Adipocyte (in vitro differentiated cells): ENCODE data around the gene EPHA10.

Source experiments
- DNase-seq: peaks from one replicate; pipeline ENCODE4 v3.0.0-alpha.2; 2015; ENCODE audit warnings: low read depth
- H3K27me3 ChIP-seq: replicated peaks from 2 replicates; pipeline ENCODE4 v1.7.0; 2013; ENCODE audit warnings: mild to moderate bottlenecking, low read length, moderate library complexity; ENCODE audit not compliant: control insufficient read depth, insufficient read depth
- H3K36me3 ChIP-seq: 2 replicates; pipeline ENCODE4 v1.7.0; 2013; ENCODE audit warnings: low read length, mild to moderate bottlenecking, moderate library complexity; ENCODE audit not compliant: control insufficient read depth, insufficient read depth, severe bottlenecking
- H3K4me1 ChIP-seq: 2 replicates; pipeline ENCODE4 v1.7.0; 2013; ENCODE audit warnings: mild to moderate bottlenecking, low read length, moderate library complexity; ENCODE audit not compliant: control insufficient read depth, insufficient read depth
- H3K4me3 ChIP-seq: 2 replicates; pipeline ENCODE4 v1.7.0; 2013; ENCODE audit warnings: mild to moderate bottlenecking, low read length, moderate library complexity
- H3K9ac ChIP-seq: 2 replicates; pipeline ENCODE4 v1.7.0; 2013; ENCODE audit warnings: mild to moderate bottlenecking, low read length, moderate library complexity
- H3K9me3 ChIP-seq: 2 replicates; pipeline ENCODE4 v1.7.0; 2013; ENCODE audit warnings: mild to moderate bottlenecking, low read length, moderate library complexity; ENCODE audit not compliant: control insufficient read depth

EPHA10 gene

DNA sequence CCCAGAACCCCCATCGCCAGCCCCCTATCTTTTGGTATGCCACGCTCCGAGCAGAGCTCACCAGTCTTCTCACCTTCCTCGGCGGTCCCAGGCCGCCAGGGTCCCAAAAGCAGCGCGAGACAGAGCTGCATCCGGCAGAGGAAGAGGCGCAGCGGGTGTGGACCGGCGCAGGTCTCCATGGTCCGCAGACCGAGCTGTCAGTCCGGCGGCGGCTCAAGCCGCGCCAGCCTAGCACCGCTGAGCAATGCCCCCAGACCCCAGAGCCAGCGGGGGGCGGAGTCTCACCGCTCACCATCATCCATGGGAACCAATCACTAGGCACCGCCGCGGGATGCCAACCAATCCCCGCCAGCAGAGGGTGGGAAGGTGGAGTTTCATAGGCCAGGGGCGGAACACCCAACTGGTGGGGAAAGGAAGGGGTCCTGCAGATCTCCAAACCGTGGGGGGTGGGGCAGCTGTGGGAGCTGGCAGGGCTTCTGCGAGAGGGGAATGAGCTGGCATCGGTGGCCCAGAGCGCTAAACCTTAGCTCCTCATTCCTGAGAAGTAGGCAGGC, at the start of gene EPHA10:
Gene EPHA10, minus strand, starts transcription at position 233 of the 554 bp plus-strand sequence. Its CDS starts 54 bp downstream, at position 179.
- no peak for DNase-seq
- Histone ChIP-seq H3K27me3 (peaks cover 71% of the 10 kb centered on the region), H3K9me3 (no peaks in the 10 kb centered on the region), H3K9ac (no peak within 1 kb of the TSS), H3K4me3 (no peak within 1 kb of the TSS), H3K4me1 (no peaks in the 10 kb centered on the region), H3K36me3 (no peaks in the 10 kb centered on the region)

DNA sequence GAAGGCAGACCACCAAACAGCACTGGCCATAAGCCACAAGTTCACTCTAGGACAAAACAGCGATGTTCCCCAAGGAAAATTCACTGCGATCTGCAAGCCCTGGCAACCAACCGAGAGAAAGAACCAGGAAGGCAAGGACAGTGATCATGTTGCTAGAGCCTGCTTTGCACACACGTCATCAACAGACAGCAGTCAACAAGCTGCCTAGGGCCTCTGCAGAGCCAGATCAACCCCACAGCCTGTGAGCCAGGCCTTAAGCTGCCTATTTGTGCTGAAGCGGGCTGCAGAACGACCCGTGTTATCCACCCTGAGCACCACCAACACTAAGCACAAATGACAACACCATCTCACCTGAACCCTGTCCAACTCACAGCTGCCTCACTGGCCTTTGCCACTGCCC, 49.3 kb upstream of the EPHA10 start:
- Histone ChIP-seq H3K4me3 (peak overlapping the region; percentile 36), H3K9ac (peak overlapping the region; percentile 59), H3K9me3 (no peaks in the 10 kb centered on the region), H3K36me3 (peaks cover 36% of the 10 kb centered on the region), H3K4me1 (peaks cover 49% of the 10 kb centered on the region), H3K27me3 (no peaks in the 10 kb centered on the region)
- DNase-seq = no peak

GRCh38 chr1:37813529-37814145, 48.7 kb upstream of the EPHA10 start:
- DNase-seq = peak; percentile 33
- peaks cover 34% of the 10 kb centered on the region for H3K36me3 ChIP-seq
- peaks cover 55% of the 10 kb centered on the region for H3K4me1 ChIP-seq
- peak overlapping the region; percentile 36 for H3K4me3 ChIP-seq
- H3K27me3 ChIP-seq = no peaks in the 10 kb centered on the region
- H3K9ac ChIP-seq = peak overlapping the region; percentile 59
- H3K9me3 ChIP-seq = no peaks in the 10 kb centered on the region

- DNase-seq = peak; percentile 85
- Histone ChIP-seq H3K4me3 (peak overlapping the region; percentile 92), H3K9me3 (no peaks in the 10 kb centered on the region), H3K9ac (peak overlapping the region; percentile 63), H3K4me1 (peaks cover 58% of the 10 kb centered on the region), H3K27me3 (no peaks in the 10 kb centered on the region), H3K36me3 (peaks cover 24% of the 10 kb centered on the region)
Measured at GRCh38 chr1:37811027-37811655, 46.2 kb upstream of the EPHA10 start.

- Histone ChIP-seq H3K4me3 (peak overlapping the region; percentile 92), H3K4me1 (peaks cover 56% of the 10 kb centered on the region), H3K36me3 (peaks cover 24% of the 10 kb centered on the region), H3K9ac (peak overlapping the region; percentile 91), H3K27me3 (no peaks in the 10 kb centered on the region), H3K9me3 (no peaks in the 10 kb centered on the region)
- no peak for DNase-seq
Measured at GRCh38 chr1:37809942-37810341, 45.0 kb upstream of the EPHA10 start.

- H3K27me3 ChIP-seq = no peaks in the 10 kb centered on the region
- no peaks in the 10 kb centered on the region for H3K9me3 ChIP-seq
- peaks cover 33% of the 10 kb centered on the region for H3K36me3 ChIP-seq
- peak overlapping the region; percentile 91 for H3K9ac ChIP-seq
- DNase-seq = peak; percentile 93
- H3K4me3 ChIP-seq = peak overlapping the region; percentile 92
- H3K4me1 ChIP-seq = peaks cover 43% of the 10 kb centered on the region
Measured at GRCh38 chr1:37808369-37809319, 43.7 kb upstream of the EPHA10 start.

DNA sequence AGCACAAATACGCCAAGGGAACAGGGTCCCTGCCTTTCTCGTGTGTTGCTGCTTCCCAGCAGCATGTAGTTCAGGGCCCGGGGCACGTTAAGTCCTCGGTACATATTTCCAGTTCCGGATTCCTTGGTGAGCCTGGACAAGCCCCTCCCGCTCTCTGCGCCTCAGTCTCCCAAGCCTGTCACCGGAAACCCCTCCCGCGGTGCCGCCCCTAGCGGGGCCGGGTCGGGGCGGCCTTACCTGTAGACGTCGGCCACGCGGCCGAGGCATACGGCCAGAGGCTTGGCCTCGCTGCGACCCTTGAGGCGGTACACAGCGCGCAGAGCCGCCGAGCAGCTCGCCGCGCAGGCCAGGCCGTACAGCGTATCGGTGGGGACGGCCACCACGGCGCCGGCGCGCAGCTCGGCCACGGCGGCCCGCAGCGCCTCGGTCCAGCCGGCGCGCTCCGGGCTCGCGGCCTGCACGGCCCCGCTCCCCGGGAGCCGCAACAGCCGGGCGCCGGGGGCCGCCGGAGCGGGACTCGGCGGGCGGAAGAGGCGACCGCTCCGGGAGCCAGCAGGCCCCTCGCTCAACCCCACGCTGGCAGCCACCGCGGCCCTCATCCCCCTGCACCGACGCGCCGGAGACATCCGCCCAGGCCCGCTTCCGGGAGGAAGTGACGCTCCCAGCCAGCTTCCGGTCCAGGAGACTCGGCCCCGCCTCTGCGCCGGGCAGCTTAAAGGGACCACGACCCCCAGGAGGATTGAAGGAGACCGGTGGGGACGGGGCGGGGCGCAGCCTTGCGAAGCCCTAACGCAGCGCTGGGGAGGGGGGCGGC, 42.8 kb upstream of the EPHA10 start, which contains the start of the genes C1orf122 and YRDC:
Gene C1orf122, plus strand, starts transcription at position 236 of the 814 bp plus-strand sequence. CDS start 615 bp downstream, outside the sequence.
Gene YRDC, minus strand, starts transcription at position 654 of the 814 bp plus-strand sequence. Its CDS starts 28 bp downstream, at position 626.
- no peaks in the 10 kb centered on the region for H3K9me3 ChIP-seq
- peaks cover 37% of the 10 kb centered on the region for H3K4me1 ChIP-seq
- H3K4me3 ChIP-seq = peak within 1 kb of the TSS; percentile 92
- H3K27me3 ChIP-seq = no peaks in the 10 kb centered on the region
- peak; percentile 97 for DNase-seq
- peak within 1 kb of the TSS; percentile 91 for H3K9ac ChIP-seq
- peaks cover 42% of the 10 kb centered on the region for H3K36me3 ChIP-seq

- Histone ChIP-seq H3K9me3 (no peaks in the 10 kb centered on the region), H3K27me3 (no peaks in the 10 kb centered on the region), H3K4me3 (peak overlapping the region; percentile 92), H3K36me3 (peaks cover 48% of the 10 kb centered on the region), H3K9ac (peak overlapping the region; percentile 91), H3K4me1 (peaks cover 37% of the 10 kb centered on the region)
- DNase-seq = no peak
Measured at GRCh38 chr1:37807220-37807554, 42.3 kb upstream of the EPHA10 start.

- H3K9me3 ChIP-seq = no peaks in the 10 kb centered on the region
- DNase-seq = no peak
- no peak overlapping the region for H3K9ac ChIP-seq
- no peaks in the 10 kb centered on the region for H3K27me3 ChIP-seq
- peaks cover 60% of the 10 kb centered on the region for H3K36me3 ChIP-seq
- H3K4me3 ChIP-seq = no peak overlapping the region
- H3K4me1 ChIP-seq = peaks cover 10% of the 10 kb centered on the region
Measured at GRCh38 chr1:37802439-37802838, 37.5 kb upstream of the EPHA10 start.

- no peaks in the 10 kb centered on the region for H3K4me1 ChIP-seq
- peaks cover 19% of the 10 kb centered on the region for H3K36me3 ChIP-seq
- H3K27me3 ChIP-seq = peaks cover 6% of the 10 kb centered on the region
- H3K9ac ChIP-seq = no peak overlapping the region
- H3K9me3 ChIP-seq = no peaks in the 10 kb centered on the region
- no peak overlapping the region for H3K4me3 ChIP-seq
- peak; percentile 73 for DNase-seq
Measured at GRCh38 chr1:37797750-37798345, 32.9 kb upstream of the EPHA10 start.
